SHP77 treated with DMSO at 0.1 percent for 48 hours (cell line): ENCODE data around the gene KIAA2012.
"Not testable (repeated sequence)": the region's sequence is repeated elsewhere in the genome, so short reads cannot be mapped to it uniquely, and the experiment has no call there.

Experiments
- DNase-seq: peaks from one replicate; lab custom pipeline; 2025; lab: John Stamatoyannopoulos, UW

Gene KIAA2012

GRCh38 chr2:202116691-202117090, 43.6 kb downstream of the KIAA2012 start:
- no peak for DNase-seq

- DNase-seq: no peak
These were observed 45.1 kb downstream of the KIAA2012 start for GRCh38 chr2:202118168-202118567.

GRCh38 chr2:202120828-202121227, 47.8 kb downstream of the KIAA2012 start:
- no peak for DNase-seq

GRCh38 chr2:202121532-202122162, 48.6 kb downstream of the KIAA2012 start:
- DNase-seq: no peak

- no peak for DNase-seq
These were observed 49.1 kb downstream of the KIAA2012 start for GRCh38 chr2:202122163-202122540.

- DNase-seq: no peak
These were observed 50.1 kb downstream of the KIAA2012 start for GRCh38 chr2:202122980-202123720.

- DNase-seq: no peak
These were observed 51.2 kb downstream of the KIAA2012 start for GRCh38 chr2:202124286-202124685.

GRCh38 chr2:202127687-202128331, 54.8 kb downstream of the KIAA2012 start:
- DNase-seq: no peak

- DNase-seq: no peak
These were observed 56.8 kb downstream of the KIAA2012 start for GRCh38 chr2:202129841-202130240.

- no peak for DNase-seq
These were observed 60.3 kb downstream of the KIAA2012 start for GRCh38 chr2:202133200-202133908.

GRCh38 chr2:202133909-202134265, 60.8 kb downstream of the KIAA2012 start:
- no peak for DNase-seq

- DNase-seq: no peak
These were observed 62.2 kb downstream of the KIAA2012 start for GRCh38 chr2:202135091-202135874.

- not testable (repeated sequence) for DNase-seq
These were observed 63.0 kb downstream of the KIAA2012 start for GRCh38 chr2:202136039-202136438.

GRCh38 chr2:202136526-202136925, 63.5 kb downstream of the KIAA2012 start:
- no peak for DNase-seq

- DNase-seq: no peak
These were observed 67.6 kb downstream of the KIAA2012 start for GRCh38 chr2:202140522-202141252.

- no peak for DNase-seq
These were observed 68.4 kb downstream of the KIAA2012 start for GRCh38 chr2:202141329-202141947.

GRCh38 chr2:202142540-202142939, 69.5 kb downstream of the KIAA2012 start:
- no peak for DNase-seq

- no peak for DNase-seq
These were observed 74.7 kb downstream of the KIAA2012 start for GRCh38 chr2:202147775-202148174.

GRCh38 chr2:202148515-202149154, 75.6 kb downstream of the KIAA2012 start:
- no peak for DNase-seq

- DNase-seq: no peak
These were observed 76.2 kb downstream of the KIAA2012 start for GRCh38 chr2:202149155-202149762.
